Activated CD4-positive, alpha-beta T cell treated with anti-CD3 and anti-CD28 coated beads for 48 hours (primary cell): ENCODE measurements around the gene SLC52A1.
"Not testable (repeated sequence)": the region's sequence is repeated elsewhere in the genome, so short reads cannot be mapped to it uniquely, and the experiment has no call there.

Experiments used
- DNase-seq: peaks from one replicate; pipeline ENCODE4 v3.0.0-alpha.2; 2020

SLC52A1 gene

DNA sequence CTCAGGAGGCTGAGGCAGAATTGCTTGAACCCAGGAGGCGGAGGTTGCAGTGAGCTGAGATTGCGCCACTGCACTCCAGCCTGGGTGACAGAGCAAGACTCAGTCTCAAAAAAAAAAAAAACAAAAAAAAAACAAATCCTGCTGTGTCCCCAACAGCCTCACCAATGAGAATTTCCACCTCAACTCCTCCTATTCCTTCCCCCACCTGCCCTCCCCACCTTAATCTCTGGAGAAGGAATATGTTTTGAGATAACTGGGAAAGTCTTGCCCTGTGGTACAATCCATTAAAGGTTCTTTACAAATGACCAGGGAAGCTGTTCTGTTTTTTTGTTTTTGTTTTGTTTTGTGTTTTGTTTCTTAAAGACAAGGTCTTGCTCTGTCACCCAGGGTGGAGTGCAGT is 5.1 kb downstream of the SLC52A1 start:
- not testable (repeated sequence) for DNase-seq

GRCh38 chr17:5027916-5028315 is 7.3 kb downstream of the SLC52A1 start:
- DNase-seq = no peak

- DNase-seq = no peak
These were observed 7.9 kb downstream of the SLC52A1 start for GRCh38 chr17:5027299-5027698.

DNA sequence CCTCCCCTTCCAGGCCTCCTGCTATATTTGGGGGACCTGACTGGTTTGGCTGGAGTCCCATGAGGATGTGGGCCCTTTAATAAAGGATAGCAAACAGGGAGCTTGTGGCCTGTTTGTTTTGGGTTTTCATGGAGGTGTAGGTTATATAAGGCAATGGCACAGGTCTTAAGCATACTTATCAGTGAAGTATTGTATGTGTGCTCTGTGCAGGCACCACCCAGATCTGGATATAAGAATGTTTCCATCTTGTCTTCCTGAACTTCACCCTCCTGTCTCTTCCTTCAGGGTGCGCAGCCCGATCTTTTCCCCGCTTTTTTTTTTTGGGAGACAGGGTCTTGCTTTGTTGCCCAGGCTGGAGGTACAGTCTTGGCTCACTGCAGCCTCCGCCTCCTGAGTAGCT is 10.6 kb downstream of the SLC52A1 start:
- DNase-seq = no peak

- DNase-seq = no peak
These were observed 11.6 kb downstream of the SLC52A1 start for GRCh38 chr17:5023588-5024147.

DNA sequence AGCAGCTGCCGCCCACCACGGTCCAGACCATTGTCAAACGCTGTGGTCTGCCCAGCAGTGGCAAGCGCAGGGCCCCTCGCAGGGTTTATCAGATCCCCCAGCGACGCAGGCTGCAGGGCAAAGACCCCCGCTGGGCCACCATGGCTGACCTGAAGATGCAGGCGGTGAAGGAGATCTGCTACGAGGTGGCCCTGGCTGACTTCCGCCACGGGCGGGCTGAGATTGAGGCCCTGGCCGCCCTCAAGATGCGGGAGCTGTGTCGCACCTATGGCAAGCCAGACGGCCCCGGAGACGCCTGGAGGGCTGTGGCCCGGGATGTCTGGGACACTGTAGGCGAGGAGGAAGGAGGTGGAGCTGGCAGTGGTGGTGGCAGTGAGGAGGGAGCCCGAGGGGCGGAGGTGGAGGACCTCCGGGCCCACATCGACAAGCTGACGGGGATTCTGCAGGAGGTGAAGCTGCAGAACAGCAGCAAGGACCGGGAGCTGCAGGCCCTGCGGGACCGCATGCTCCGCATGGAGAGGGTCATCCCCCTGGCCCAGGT is 13.0 kb downstream of the SLC52A1 start:
- DNase-seq = no peak

GRCh38 chr17:5020502-5021023 is 14.7 kb downstream of the SLC52A1 start:
- DNase-seq = no peak

DNA sequence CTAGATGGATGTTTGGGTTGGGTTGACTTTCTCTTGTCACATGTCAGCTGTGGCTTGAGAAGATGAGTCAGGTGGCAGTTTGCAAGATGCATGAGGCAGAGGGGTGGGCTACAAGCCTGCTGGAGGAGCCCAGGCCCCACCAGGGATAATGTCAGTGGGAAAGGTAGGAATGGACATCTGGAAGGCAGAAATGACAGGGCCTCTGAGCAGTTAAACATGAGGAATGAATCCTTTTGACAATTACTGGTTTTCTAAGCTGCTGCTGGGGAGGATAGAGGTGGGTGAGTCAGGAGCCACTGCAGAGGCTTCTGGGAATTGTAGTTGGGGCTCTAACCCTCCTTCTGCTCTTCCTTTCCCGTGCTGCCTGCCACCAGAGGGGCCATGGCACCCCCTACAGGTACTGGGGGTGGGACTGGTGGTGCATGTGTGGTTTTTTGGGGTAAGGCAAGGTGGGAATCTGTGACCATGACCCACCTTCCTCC is 15.7 kb downstream of the SLC52A1 start:
- peak; percentile 60 for DNase-seq

DNA sequence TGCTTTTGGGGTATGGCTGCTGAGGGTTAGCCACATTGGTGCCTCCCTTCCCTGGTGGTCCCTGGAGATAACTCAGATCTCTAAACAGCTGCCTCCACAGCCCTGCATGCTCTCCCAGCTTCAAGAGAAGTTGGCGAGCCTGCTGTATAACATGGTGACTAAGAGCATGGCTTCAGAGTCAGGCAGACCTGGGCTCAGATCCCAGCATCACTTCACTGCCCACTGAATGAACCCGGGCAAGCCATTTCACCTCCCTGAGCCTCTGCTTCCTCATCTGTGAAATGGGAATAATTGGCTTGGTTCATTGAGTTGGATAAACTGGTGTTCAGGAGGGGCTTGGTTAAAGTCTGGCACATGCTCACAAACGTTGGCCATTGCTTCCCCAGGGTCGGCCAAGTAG is 20.9 kb downstream of the SLC52A1 start:
- no peak for DNase-seq

DNA sequence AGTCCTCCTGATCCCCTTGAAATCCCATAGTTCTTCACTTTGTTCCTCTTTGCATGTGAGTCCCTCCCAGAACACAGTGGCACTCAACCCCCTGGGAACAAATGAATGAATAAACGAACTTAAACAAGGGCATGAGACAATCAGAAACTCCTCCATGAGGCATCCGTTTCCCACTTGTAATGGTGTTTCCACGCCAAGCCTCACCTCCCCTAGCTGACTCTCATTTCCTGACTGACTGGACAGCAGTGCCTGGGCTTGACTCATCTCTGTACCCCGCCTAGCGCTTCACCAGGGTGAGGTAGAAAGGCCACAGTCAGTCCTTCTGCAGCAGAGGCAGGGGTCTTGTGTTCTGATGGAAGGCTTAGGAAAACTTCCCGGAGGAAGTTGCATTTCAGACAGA is 23.3 kb downstream of the SLC52A1 start:
- DNase-seq = peak; percentile 63

DNA sequence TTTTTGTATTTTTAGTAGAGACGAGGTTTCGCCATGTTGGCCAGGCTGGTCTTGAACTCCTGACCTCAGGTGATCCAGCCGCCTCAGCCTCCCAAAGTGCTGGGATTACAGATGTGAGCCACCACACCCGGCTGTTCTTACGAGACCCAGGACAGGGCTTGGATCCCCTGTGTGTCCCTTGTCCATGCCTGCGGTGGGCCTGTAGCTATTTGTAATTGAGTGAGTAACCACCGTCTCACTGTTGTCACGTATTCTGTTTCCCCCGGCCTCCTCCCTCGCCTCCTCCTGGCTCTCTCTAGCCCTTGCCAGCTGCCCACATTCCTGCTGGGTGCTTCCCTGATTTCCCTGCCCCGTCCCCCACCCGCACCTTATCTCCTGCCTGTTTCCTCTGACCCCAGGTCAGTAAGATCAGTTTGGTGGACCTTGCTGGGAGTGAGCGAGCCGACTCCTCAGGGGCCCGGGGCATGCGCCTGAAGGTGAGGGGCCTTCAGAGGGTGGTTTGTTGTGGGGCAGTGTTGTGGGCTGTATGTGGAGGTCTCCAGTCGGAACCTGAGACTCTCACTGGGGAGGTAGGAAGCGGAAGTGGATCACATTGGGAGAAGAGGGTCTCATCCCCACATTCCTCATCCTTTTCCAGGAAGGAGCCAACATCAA is 31.9 kb downstream of the SLC52A1 start:
- DNase-seq = no peak

DNA sequence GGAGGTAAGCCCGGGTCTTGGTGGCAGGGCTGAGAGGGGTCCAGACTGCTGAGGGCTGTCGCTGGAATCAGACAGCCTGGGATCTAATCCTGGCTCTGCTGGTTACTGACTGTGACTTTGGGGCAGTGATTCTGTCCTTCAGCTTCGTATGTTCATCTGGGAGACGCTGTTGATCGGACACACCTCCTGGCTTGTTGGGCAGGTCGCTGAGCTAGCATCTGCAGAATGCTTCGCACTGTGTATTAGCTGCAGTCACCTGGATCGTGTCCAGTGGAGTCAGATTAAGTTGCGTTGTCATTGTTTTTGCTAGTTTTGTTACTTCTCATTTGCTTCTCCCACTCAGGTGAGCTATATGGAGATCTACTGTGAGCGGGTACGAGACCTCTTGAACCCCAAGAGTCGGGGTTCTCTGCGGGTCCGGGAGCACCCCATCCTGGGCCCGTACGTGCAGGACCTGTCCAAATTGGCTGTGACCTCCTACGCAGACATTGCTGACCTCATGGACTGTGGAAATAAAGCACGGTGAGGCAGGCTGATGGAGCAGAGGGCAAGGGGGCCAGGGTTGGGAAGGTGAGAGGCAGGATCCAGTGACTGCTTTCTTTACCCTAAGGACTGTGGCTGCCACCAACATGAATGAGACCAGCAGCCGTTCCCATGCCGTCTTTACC is 33.0 kb downstream of the SLC52A1 start:
- no peak for DNase-seq

DNA sequence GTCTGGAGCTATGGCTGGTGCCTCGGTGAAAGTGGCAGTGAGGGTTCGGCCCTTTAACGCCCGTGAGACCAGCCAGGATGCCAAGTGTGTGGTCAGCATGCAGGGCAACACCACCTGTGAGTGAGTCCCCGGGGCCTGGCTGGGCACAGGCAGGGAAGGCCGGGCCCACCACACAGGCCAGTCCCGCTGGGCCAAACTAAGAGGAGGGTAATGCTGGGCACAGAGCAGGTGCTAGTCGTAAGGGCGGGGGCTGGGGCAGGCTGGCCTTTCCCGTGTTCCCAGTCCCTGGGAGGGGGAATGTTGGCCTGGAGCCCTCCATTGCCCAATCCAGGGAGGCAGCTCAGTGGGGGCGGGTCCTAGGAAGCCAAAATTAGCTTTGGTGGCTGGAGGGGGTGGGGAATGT is 35.0 kb downstream of the SLC52A1 start:
- DNase-seq = no peak

DNA sequence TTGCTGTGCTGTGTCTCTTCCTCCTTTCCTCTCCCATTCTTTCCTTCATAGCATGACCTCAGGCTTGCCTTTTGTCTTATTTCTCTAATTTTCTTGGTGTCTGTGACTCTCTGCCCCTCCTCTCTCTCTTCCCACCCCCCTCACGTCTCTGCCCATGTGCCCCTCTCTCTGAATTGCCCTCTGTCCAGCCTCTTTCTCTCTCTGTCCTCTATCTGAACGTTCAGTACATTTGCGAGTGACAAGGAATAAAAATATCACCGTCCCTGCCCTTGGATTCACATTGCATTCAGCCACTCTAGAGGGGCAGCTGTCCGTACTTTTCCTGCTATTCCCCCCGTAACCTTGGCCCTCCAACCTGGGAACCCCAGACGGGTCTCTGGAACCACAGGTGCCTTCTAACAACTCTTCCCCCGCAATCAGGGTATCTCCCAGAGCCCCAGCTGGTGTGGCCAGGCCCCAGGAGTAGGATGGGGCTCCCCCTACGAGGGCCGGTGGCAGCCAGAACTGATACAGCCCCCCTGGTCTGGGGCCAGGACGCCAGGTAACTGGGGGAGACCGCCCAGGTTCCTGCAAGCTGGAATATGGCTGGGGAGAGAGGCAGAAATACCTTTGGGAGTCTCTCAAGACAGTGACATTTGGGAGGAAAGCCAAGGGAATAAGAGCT is 35.7 kb downstream of the SLC52A1 start:
- DNase-seq = no peak

- DNase-seq = peak; percentile 10
These were observed 36.3 kb downstream of the SLC52A1 start for GRCh38 chr17:4998732-4999429.

DNA sequence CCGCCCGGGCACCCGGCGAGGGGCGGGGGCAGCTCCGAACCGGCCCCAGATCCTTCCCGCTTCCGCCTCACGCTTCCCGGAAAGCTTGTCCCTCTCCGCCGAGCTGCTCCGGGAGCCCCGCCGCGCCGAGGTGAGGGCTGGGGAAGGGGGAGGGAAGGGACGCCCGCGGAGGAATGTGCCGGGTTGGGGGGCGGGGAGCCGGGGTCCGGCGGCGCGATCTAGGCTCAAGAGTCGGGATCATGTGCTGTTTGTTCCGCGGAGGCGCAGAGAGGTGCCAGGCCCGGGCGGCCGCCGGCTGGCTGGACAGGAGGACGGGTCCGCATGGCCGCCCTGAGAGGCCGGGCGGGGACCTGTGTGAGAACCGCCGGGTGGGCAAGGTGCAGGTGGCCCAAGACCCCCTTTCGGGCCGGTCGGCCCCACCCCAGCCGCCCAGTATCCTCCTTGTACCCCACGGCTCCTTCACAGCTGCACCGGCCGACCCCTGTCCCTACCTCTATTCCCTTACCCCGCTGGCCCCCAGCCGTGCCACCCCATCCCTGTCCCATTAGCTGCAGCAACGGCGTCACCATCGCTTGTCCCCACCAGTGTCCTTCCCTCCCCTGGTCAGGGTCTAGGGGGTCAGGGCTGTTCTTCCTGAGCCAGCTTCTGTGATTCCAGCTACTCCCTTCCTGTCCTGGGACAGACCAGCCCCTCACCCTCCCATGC is 37.0 kb downstream of the SLC52A1 start:
- no peak for DNase-seq

DNA sequence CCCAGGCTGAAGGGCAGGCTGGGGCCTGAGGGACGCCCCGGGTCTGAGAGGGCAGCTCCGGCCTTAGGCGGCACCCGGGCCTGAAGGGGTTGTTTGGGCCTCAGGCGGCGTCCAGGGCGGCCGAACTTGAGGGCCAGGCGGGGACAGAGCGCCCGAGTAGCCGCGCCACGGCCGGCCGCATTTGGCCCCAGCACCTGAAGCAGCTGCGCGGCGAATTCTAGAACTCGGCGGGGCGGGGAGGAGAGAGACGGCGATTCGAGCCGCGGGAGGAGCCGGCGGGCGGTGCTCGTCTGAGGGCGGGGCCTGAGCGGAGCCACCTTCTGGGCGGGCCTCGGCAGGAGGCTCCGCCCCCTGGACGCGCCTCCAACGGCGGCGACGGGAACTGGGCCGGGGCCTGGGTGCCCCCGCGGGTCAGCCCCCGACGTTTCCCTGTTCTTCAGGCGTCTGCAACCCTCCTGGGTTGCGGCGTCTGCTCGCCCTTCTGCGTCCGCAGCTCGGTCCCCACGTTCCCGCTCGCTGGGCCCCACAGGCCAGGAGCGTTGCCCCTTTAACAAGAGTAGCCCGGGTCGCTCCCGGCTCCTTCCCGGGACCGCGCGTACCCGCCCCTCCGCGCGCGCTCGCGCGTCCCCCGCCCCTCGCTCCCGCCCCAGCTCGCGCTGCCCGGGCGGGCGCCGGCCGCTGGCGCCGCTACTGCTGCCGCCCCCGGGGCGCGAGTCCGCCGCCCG is 37.8 kb downstream of the SLC52A1 start, which contains the start of the genes INCA1 and KIF1C:
INCA1 (minus strand) TSS at position 221 of the 725 bp plus-strand sequence. CDS start 3,085 bp downstream, outside the sequence.
KIF1C (plus strand) TSS at position 649 of the 725 bp plus-strand sequence. CDS start 2,297 bp downstream, outside the sequence.
- peak; percentile 94 for DNase-seq

DNA sequence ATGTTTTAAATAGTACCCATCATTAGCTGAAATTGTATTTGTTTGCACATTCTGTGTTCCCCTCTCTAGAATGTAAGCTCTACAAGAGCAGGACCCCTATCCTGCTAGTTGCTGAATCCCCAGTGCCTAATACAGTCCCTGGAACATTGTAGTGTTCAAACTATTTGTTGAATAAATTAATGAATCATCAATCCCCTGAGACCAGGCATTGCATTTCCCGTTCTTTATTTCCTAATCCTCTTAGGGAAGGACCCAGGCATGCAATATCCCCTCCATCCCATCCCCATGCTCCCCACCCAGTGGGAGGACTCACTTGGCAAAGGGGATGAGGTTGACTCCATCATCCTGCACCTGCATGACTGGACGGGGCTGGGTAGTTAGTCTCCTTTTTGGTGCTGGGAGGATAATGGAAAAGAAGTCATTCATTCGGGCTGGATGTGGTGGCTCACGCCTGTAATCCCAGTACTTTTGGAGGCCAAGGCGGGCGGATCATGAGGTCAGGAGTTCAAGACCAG is 41.1 kb downstream of the SLC52A1 start:
- DNase-seq = no peak

DNA sequence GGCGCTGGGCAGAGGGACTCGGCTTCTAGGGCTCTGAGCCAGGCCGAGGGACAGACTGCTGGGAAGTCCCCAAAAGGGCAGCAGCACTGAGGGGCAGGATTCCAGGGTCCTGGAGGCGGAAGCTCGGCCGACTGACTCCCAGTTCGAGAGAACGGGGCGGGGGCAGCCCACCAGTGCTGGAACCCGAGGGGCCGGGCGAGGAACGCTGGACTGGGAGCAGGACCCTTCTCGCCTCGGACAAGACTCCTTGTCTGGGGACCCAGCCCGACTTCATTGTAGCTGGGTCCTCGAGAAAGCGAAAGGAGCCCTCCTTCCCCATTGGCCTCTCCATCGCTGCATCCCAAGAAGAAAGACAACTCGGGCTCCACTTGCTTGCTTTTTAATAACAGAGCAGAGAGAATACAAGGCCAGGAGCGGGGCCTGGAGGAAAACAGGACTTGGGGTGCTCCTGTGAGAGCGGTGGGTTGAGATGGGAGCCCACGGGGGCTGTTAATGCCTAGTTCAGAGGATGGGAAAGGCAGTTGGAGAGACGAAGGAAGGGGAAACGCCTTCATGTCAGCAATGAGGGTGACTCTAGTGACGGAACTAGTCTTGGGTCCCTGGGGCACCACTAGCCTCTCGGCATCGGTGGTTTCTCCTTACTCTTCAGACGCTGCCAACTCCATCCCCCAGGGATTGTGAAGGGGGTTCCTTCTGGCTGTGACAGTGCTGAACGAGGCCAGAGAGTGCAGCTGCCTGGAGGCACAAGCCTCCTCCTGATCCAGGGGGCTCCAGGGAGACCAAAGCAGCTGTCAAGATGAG is 47.3 kb downstream of the SLC52A1 start:
- no peak for DNase-seq
